Measurements from ENCODE around the gene PCSK4. TPM values are rescaled to one million over a fixed set of nuclear protein-coding genes. Genes with fewer than 3 reads are reported as not detected.

Gene PCSK4
- total RNA-seq, 1 experiment from 2014 or later, result 7.2 TPM

- Histone ChIP-seq H3K4me1 (ENCODE audit: insufficient read depth, low read length, poor library complexity, severe bottlenecking) (no peaks in the 10 kb centered on the region), H3K9me3 (ENCODE audit: low read depth, low read length, poor library complexity, severe bottlenecking) (no peaks in the 10 kb centered on the region), H3K27me3 (replicated peaks; ENCODE audit: insufficient read depth, low read depth, low read length, poor library complexity) (peaks cover 6% of the 10 kb centered on the region), H3K27ac (ENCODE audit: low read depth, low read length, poor library complexity, severe bottlenecking) (no peak overlapping the region), H3K4me3 (ENCODE audit: low read depth, low read length, poor library complexity, severe bottlenecking) (no peak overlapping the region), H3K36me3 (ENCODE audit: insufficient read depth, low read length, poor library complexity, severe bottlenecking) (no peaks in the 10 kb centered on the region)
- no peak for DNase-seq (ENCODE audit: low spot score)
- no TSS peak for BruUV-seq (replicated peaks)
- POLR2A ChIA-PET (ENCODE audit: low non-redundant PET), result no interaction called here
- CTCF ChIA-PET, result no interaction called here
- TF ChIP-seq CTCF (conservative IDR thresholded peaks at IDR 0.05; ENCODE audit: low read depth, low read length) (no peak), EZH2 (IDR thresholded peaks at IDR 0.05; ENCODE audit: borderline replicate concordance, low read depth, low read length, poor library complexity, severe bottlenecking) (no peak)
- intact Hi-C loops (cut with micrococcal nuclease; ENCODE audit: unreplicated experiment), result no loop called here
Observed at GRCh38 chr19:1518471-1518870, 28.3 kb upstream of the PCSK4 start.

GRCh38 chr19:1516395-1516753, 26.2 kb upstream of the PCSK4 start:
- POLR2A ChIA-PET (ENCODE audit: low non-redundant PET), result no interaction called here
- TF ChIP-seq CTCF (conservative IDR thresholded peaks at IDR 0.05; ENCODE audit: low read depth, low read length) (no peak), EZH2 (IDR thresholded peaks at IDR 0.05; ENCODE audit: borderline replicate concordance, low read depth, low read length, poor library complexity, severe bottlenecking) (no peak)

GRCh38 chr19:1514986-1515721, 25.0 kb upstream of the PCSK4 start:
- intact Hi-C loops (cut with micrococcal nuclease; ENCODE audit: unreplicated experiment), result no loop called here
- Histone ChIP-seq H3K36me3 (ENCODE audit: insufficient read depth, low read length, poor library complexity, severe bottlenecking) (no peaks in the 10 kb centered on the region), H3K4me3 (ENCODE audit: low read depth, low read length, poor library complexity, severe bottlenecking) (no peak overlapping the region), H3K4me1 (ENCODE audit: insufficient read depth, low read length, poor library complexity, severe bottlenecking) (peaks cover 6% of the 10 kb centered on the region), H3K9me3 (ENCODE audit: low read depth, low read length, poor library complexity, severe bottlenecking) (no peaks in the 10 kb centered on the region), H3K27ac (ENCODE audit: low read depth, low read length, poor library complexity, severe bottlenecking) (no peak overlapping the region), H3K27me3 (replicated peaks; ENCODE audit: insufficient read depth, low read depth, low read length, poor library complexity) (no peaks in the 10 kb centered on the region)
- ChIA-PET POLR2A (ENCODE audit: low non-redundant PET) (no interaction called here), CTCF (no interaction called here)
- no peak for TF ChIP-seq EZH2 (IDR thresholded peaks at IDR 0.05; ENCODE audit: borderline replicate concordance, low read depth, low read length, poor library complexity, severe bottlenecking)
- TF ChIP-seq CTCF (conservative IDR thresholded peaks at IDR 0.05; ENCODE audit: low read depth, low read length), result no peak
- no TSS peak for BruUV-seq (replicated peaks)
- no peak for DNase-seq (ENCODE audit: low spot score)

More at GRCh38 chr19:1516395-1516753, 26.2 kb upstream of the PCSK4 start:
- Histone ChIP-seq H3K4me1 (ENCODE audit: insufficient read depth, low read length, poor library complexity, severe bottlenecking) (no peaks in the 10 kb centered on the region), H3K9me3 (ENCODE audit: low read depth, low read length, poor library complexity, severe bottlenecking) (no peaks in the 10 kb centered on the region), H3K4me3 (ENCODE audit: low read depth, low read length, poor library complexity, severe bottlenecking) (no peak overlapping the region), H3K27ac (ENCODE audit: low read depth, low read length, poor library complexity, severe bottlenecking) (no peak overlapping the region), H3K27me3 (replicated peaks; ENCODE audit: insufficient read depth, low read depth, low read length, poor library complexity) (no peaks in the 10 kb centered on the region), H3K36me3 (ENCODE audit: insufficient read depth, low read length, poor library complexity, severe bottlenecking) (no peaks in the 10 kb centered on the region)
- no TSS peak for BruUV-seq (replicated peaks)
- intact Hi-C loops (cut with micrococcal nuclease; ENCODE audit: unreplicated experiment), result no loop called here
- DNase-seq (ENCODE audit: low spot score), result peak; percentile 45
- CTCF ChIA-PET, result no interaction called here
